ENCODE results near the gene DNM3. TPM values are rescaled to one million over a fixed set of nuclear protein-coding genes. Genes with fewer than 3 reads are reported as not detected.

DNM3 gene
- total and polyA plus RNA-seq, 2 donors (not counting 1 experiment from before 2014, with no cell fraction given): 1.0 to 1.3 TPM

DNA sequence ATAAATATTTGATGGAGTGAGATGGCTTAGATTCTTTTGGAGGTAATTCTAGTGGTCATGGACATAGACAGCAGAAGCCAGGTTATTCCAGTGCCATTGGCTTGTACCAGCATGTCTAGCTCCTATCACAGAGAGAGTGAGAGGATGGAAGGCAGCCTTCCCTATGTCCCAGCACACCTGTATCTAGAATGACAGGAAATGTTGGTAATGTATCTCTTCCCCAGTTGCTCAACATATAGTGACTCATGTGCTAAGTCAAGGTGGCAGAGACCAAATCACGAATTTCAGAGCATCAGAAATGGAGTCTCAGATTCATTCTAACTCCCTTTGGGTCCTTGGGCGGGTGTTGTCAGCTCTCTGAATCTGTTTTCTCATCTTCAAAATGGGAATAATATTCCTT is 31.5 kb upstream of the DNM3 start:
- H3K4me3 ChIP-seq (ENCODE audit: control extremely low read depth in 1 of 5, extremely low read depth in 1 of 5, insufficient read depth in 1 of 5, low read depth in 2 of 5, low read length in 4 of 5): no peak overlapping the region
- H3K27me3 ChIP-seq (replicated peaks in 1 of 4; ENCODE audit: control extremely low read depth in 1 of 4, control insufficient read depth in 3 of 4, insufficient read depth in 4 of 4, low read length in 3 of 4): no peaks in the 10 kb centered on the region
- ChIA-PET CTCF (interaction anchor here (4.9 kb wide), 1 partner anchor 9 kb away, joined by 25 read pairs; no protein-coding TSS in a partner anchor), POLR2A (no interaction called here)
- H2AFZ ChIP-seq (ENCODE audit: insufficient read depth, low read depth, low read length, poor library complexity, severe bottlenecking): no peak overlapping the region
- Mint-ChIP-seq H3K27ac (no peak overlapping the region), H3K9me3 (ENCODE audit: insufficient read depth) (no peaks in the 10 kb centered on the region), H3K4me1 (peaks cover 21% of the 10 kb centered on the region), H3K27me3 (no peaks in the 10 kb centered on the region), H3K4me3 (no peak overlapping the region)
- intact Hi-C loops (cut with micrococcal nuclease): no loop called here
- H3K79me2 ChIP-seq (ENCODE audit: control insufficient read depth, insufficient read depth, low read length): no peaks in the 10 kb centered on the region
- H4K20me1 ChIP-seq (ENCODE audit: control insufficient read depth, insufficient read depth, low read length, poor library complexity, severe bottlenecking): no peaks in the 10 kb centered on the region
- H3K4me2 ChIP-seq (replicated peaks; ENCODE audit: low read depth, low read length, poor library complexity, severe bottlenecking): no peak overlapping the region
- no peaks in the 10 kb centered on the region for H3K9me3 ChIP-seq (ENCODE audit: control extremely low read depth in 1 of 3, control insufficient read depth in 2 of 3, insufficient read depth in 1 of 3, low read length in 2 of 3)
- H3K4me1 ChIP-seq (ENCODE audit: control insufficient read depth in 2 of 2, insufficient read depth in 2 of 2, low read length in 2 of 2): peaks cover 10 to 19% of the 10 kb centered on the region in 2 donors
- no peak overlapping the region for H3K27ac ChIP-seq (ENCODE audit: low read length in 2 of 2)
- H3K36me3 ChIP-seq (replicated peaks in 1 of 2; ENCODE audit: control extremely low read depth in 1 of 2, control insufficient read depth in 1 of 2, extremely low read depth in 1 of 2, insufficient read depth in 2 of 2, low read length in 1 of 2): no peaks in the 10 kb centered on the region
- TF ChIP-seq, protein P1, sequence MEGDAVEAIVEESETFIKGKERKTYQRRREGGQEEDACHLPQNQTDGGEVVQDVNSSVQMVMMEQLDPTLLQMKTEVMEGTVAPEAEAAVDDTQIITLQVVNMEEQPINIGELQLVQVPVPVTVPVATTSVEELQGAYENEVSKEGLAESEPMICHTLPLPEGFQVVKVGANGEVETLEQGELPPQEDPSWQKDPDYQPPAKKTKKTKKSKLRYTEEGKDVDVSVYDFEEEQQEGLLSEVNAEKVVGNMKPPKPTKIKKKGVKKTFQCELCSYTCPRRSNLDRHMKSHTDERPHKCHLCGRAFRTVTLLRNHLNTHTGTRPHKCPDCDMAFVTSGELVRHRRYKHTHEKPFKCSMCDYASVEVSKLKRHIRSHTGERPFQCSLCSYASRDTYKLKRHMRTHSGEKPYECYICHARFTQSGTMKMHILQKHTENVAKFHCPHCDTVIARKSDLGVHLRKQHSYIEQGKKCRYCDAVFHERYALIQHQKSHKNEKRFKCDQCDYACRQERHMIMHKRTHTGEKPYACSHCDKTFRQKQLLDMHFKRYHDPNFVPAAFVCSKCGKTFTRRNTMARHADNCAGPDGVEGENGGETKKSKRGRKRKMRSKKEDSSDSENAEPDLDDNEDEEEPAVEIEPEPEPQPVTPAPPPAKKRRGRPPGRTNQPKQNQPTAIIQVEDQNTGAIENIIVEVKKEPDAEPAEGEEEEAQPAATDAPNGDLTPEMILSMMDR (IDR thresholded peaks at IDR 0.05): no peak
- TF ChIP-seq EZH2 (IDR thresholded peaks at IDR 0.05; ENCODE audit: borderline replicate concordance, insufficient read depth, low read depth, low read length, poor library complexity, severe bottlenecking): no peak
- DNase-seq: no peak
- no peak for ATAC-seq (ENCODE audit: low read depth)
- H3K9ac ChIP-seq (ENCODE audit: low read length): no peak overlapping the region
- no CpG with 5 or more reads among the region's 2 CpGs for WGBS (ENCODE audit: insufficient coverage)

DNA sequence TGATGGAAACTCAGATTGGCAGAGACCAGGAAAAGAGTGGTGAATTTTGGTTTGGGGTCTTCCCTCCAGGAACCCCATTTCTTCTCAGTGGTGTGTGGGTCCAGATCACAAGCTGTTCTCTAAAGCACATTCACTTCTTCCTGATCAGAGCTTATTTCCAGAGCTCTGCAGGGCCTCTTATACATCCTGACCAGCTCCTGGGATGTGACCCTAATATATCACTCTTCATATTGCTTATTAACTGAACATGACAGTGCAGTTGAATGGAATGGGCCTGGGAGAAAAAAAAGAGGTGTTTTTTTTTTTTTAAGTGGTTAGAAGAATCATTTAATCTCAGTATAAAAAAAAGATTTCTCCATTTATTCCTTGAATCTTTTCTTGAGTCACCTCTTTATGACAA is 29.6 kb upstream of the DNM3 start:
- POLR2A ChIA-PET: no interaction called here
- no peak for TF ChIP-seq EZH2 (IDR thresholded peaks at IDR 0.05; ENCODE audit: borderline replicate concordance, insufficient read depth, low read depth, low read length, poor library complexity, severe bottlenecking)
- TF ChIP-seq, protein P1 (IDR thresholded peaks at IDR 0.05): no peak
- Histone ChIP-seq H2AFZ (ENCODE audit: insufficient read depth, low read depth, low read length, poor library complexity, severe bottlenecking) (no peak overlapping the region), H3K27ac (ENCODE audit: low read length in 2 of 2) (no peak overlapping the region), H3K79me2 (ENCODE audit: control insufficient read depth, insufficient read depth, low read length) (no peaks in the 10 kb centered on the region), H3K36me3 (replicated peaks in 1 of 2; ENCODE audit: control extremely low read depth in 1 of 2, control insufficient read depth in 1 of 2, extremely low read depth in 1 of 2, insufficient read depth in 2 of 2, low read length in 1 of 2) (no peaks in the 10 kb centered on the region), H3K9me3 (ENCODE audit: control extremely low read depth in 1 of 3, control insufficient read depth in 2 of 3, insufficient read depth in 1 of 3, low read length in 2 of 3) (no peaks in the 10 kb centered on the region), H3K9ac (ENCODE audit: low read length) (no peak overlapping the region), H3K4me1 (ENCODE audit: control insufficient read depth in 2 of 2, insufficient read depth in 2 of 2, low read length in 2 of 2) (peaks cover 1 to 6% of the 10 kb centered on the region in 2 donors), H4K20me1 (ENCODE audit: control insufficient read depth, insufficient read depth, low read length, poor library complexity, severe bottlenecking) (no peaks in the 10 kb centered on the region), H3K27me3 (replicated peaks in 1 of 4; ENCODE audit: control extremely low read depth in 1 of 4, control insufficient read depth in 3 of 4, insufficient read depth in 4 of 4, low read length in 3 of 4) (no peaks in the 10 kb centered on the region), H3K4me2 (replicated peaks; ENCODE audit: low read depth, low read length, poor library complexity, severe bottlenecking) (no peak overlapping the region), H3K4me3 (ENCODE audit: control extremely low read depth in 1 of 5, extremely low read depth in 1 of 5, insufficient read depth in 1 of 5, low read depth in 2 of 5, low read length in 4 of 5) (no peak overlapping the region)
- CTCF ChIA-PET: interaction anchor here (1.0 to 4.9 kb wide), 3 partner anchors 11 to 174 kb away, joined by 3 to 25 read pairs (median 3); no protein-coding TSS in a partner anchor
- H3K27me3 Mint-ChIP-seq: no peaks in the 10 kb centered on the region
- ATAC-seq (ENCODE audit: low read depth) (no peak), DNase-seq (no peak)
- H3K4me3 Mint-ChIP-seq: no peak overlapping the region
- H3K4me1 Mint-ChIP-seq: peaks cover 9% of the 10 kb centered on the region
- H3K27ac Mint-ChIP-seq: no peak overlapping the region
- intact Hi-C loops (cut with micrococcal nuclease): no loop called here
- H3K9me3 Mint-ChIP-seq (ENCODE audit: insufficient read depth): no peaks in the 10 kb centered on the region
